ENCODE data around the gene CAMK1D.

DNA sequence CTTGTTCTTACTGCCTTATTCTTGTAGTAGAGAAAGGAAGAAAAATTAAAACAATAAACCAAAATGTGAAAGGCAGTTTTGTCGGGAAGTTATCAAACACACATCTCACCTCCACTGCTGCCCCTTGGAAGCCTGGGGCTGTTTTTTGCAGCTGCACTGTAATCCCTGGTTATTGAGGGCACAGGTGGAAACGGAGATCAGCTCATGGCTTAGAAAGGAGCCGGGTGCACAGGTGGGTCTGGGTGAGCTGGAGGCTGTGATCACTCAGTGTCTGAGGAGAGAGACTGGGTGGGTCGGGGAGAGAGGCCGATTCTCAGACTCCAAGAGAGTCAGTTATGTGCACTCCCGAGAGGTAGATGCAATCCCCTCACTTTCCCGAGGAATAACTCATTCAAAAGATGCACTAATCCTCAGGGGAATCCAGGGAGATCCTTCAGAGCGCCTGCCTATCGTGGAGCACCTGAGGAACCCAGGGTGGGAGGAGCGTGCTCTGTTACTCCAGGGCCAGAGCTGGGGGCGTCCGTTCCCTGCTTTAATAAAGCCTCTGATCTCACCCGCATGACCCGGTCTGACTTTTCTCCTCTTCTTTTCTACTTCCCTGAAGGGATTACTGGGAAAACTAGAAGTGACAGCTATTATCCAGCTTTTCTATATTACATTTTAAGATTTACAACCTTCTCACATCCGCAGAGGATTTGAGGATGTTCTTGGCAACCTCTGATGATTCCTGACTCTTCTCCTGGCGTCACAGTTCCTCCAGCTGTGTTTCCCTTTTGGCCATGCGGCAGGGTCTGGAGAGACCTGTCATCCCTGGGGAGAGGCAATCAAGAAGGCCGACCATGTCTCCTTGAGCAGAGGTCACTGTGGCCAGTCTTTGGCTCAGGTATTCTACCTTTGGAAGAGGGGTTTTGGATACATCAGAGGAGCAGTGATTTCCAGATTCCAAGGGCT lies 82.1 kb downstream of the CAMK1D start:
- TF ChIP-seq CTCF (IDR thresholded peaks at IDR 0.05; ENCODE audit: borderline replicate concordance, extremely low read depth, low read length, poor library complexity, severe bottlenecking) (no peak), EZH2 (IDR thresholded peaks at IDR 0.05; ENCODE audit: borderline replicate concordance, low read depth, low read length, severe bottlenecking) (no peak)

Data from DND-41 (cell line).